Motor neuron (in vitro differentiated cells): ENCODE data around the gene TP53BP1. TPM values are rescaled to one million over a fixed set of nuclear protein-coding genes. Genes with fewer than 3 reads are reported as not detected.
A peak's percentile ranks its signal among the peaks of the same experiment; 100 is the strongest.
"Not testable (repeated sequence)": the region's sequence is repeated elsewhere in the genome, so short reads cannot be mapped to it uniquely, and the experiment has no call there.

Experiments
- ATAC-seq, 8 experiments: fragments of 200-7000 bp; cut with Tn5 transposase; replicated peaks in 6 of 8; 2 replicates each; pipeline ENCODE4 v1.8.0; 2021; ENCODE audit warnings: mild to moderate bottlenecking in 8 of 8, moderate library complexity in 8 of 8
- H3K27ac ChIP-seq, 2 donors: fragments of 250-450 bp; sonication (Bioruptor Pico); 2 replicates each; pipeline ENCODE4 v1.9.0; 2021; ENCODE audit warnings: antibody characterized with exemption in 2 of 2, mild to moderate bottlenecking in 2 of 2, moderate library complexity in 1 of 2
- H3K4me1 ChIP-seq, 2 donors: fragments of 250-450 bp; sonication (Bioruptor Pico); replicated peaks in 1 of 2; 2 replicates each; pipeline ENCODE4 v1.6.1; 2021; ENCODE audit warnings: antibody characterized with exemption in 2 of 2, mild to moderate bottlenecking in 2 of 2, moderate library complexity in 1 of 2
- H3K4me3 ChIP-seq, 5 donors: fragments of 250-450 bp; sonication (Bioruptor Pico); 2 replicates each; pipeline ENCODE4 v1.9.0; 2021; ENCODE audit warnings: antibody characterized with exemption in 5 of 5, mild to moderate bottlenecking in 5 of 5, moderate library complexity in 4 of 5
- WGBS, 10 experiments: fragments of 450-650 bp; shearing (Covaris generic); methylation state at CpG; one replicate each; pipeline ENCODE4 v1.0.0; 2022; 5-methylcytosine and 5-hydroxymethylcytosine counted together
- in situ Hi-C, 9 experiments: fragments of 400-800 bp; cut with MboI; loops; one replicate each; pipeline ENCODE4 v1.15.0; 2021; ENCODE audit warnings: low sequenced_read_pairs in 9 of 9, low pct_unique_long_range_greater_than_20kb in 2 of 9; ENCODE audit not compliant: unreplicated experiment in 9 of 9
- total RNA-seq, 8 experiments: library from RNA; unstranded; fragments of 300-600 nt; gene quantifications; 2 replicates each; pipeline versions ENCODE4 v1.2.3 to v1.2.4, GENCODE V29; 2022

The TP53BP1 gene
- 10 to 100 TPM; 37.3 to 93.1 (median 84.8) TPM for total RNA-seq

DNA sequence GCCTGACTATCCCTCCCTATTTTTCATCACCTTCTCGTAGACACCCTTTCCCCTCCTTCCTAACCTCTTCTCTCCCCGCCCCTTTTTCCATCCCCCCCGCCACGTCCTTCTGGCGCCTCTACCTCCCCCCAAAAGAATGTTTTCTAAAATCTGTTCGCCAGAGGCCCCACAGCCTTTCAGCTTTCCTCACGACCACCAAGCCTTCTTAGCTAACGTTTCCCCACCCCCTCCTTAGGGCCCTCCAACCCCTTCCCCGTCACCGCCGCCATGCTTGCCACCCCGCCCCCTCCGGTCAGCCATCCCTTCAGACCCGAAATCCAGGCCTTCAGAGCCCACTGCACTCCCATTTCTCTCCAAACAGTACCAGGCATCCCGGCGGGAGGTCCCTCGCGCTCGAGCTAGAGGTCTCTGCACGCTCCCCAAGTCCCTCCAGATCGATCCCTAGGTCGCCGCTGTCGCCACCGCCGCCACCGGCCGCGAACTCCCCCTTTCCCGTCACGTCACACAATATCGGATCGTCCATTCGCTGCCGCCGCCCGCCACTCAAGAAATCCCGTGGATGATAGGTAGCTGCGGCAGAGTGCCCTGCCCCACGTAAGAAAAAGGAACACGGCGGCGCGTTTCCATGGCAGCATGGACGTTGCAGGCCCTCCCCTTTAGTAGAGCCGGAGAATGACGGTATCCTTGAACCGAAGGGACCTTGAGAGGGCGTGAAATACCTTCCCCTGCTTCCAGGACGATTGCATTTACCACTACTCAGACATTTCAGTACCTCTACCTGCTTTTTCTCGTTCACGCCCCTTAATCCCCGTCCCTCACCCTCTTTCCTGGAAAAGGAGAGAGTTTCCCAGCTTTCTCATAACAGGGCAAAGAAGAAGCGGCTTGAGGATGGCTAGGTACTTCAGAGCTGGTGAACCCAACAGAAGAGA lies at the start of gene TP53BP1:
Gene TP53BP1, minus strand, starts transcription at position 484 of the 929 bp plus-strand sequence. Its CDS starts 113 bp downstream, at position 371.
- Histone ChIP-seq H3K4me1 (peaks cover 12 to 31% of the 10 kb centered on the region in 2 donors), H3K4me3 (peak within 1 kb of the TSS; percentile 61 to 94 (median 77)), H3K27ac (peak within 1 kb of the TSS; percentile 95 to 97)
- in situ Hi-C loops: no loop called here
- peak; percentile 97 to 99 (median 98) for ATAC-seq
- WGBS, 10 experiments: 0 to 7% (median 0%) methylated on average over 3 to 16 of the region's 54 CpGs; no CpG with 5 or more reads in 3 of the 10 experiments

DNA sequence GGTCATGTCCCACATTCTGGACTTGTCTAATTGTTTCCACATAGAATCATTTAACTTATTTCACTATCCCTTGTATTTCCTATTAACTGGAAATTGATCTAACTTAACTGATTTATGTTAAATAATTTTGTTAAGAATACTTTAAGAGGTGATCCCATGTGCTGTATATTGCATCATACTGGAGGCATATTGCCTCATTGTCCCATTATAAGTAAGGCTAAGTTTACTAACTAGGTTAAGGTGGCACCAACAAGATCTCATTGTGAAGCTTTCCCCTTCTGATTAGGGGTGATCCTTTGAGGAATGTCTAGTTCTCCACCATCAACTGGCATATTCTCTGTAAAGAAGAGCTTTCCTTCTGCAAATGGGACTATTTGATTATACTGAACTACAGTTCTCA lies 48.8 kb upstream of the TP53BP1 start:
- in situ Hi-C loops: no loop called here
- no peak for ATAC-seq

GRCh38 chr15:43538091-43538490 lies 45.1 kb upstream of the TP53BP1 start:
- no peak overlapping the region for H3K27ac ChIP-seq
- no peak for ATAC-seq
- H3K4me1 ChIP-seq: no peaks in the 10 kb centered on the region
- in situ Hi-C loops: no loop called here
- H3K4me3 ChIP-seq: no peak overlapping the region
- WGBS, 10 experiments: 0 to 92% (median 23%) methylated on average over 2 of the region's 2 CpGs; no CpG with 5 or more reads in 3 of the 10 experiments

More for the DNA sequence above, 48.8 kb upstream of the TP53BP1 start:
- Histone ChIP-seq H3K27ac (no peak overlapping the region), H3K4me1 (no peaks in the 10 kb centered on the region), H3K4me3 (no peak overlapping the region)

GRCh38 chr15:43534897-43535296 lies 41.9 kb upstream of the TP53BP1 start:
- 83 to 100% (median 96%) methylated on average over 1 to 2 of the region's 3 CpGs; no CpG with 5 or more reads in 6 of the 10 experiments for WGBS, 10 experiments
- in situ Hi-C loops: no loop called here
- no peak for ATAC-seq
- no peak overlapping the region for H3K4me3 ChIP-seq
- peaks cover 0 to 9% of the 10 kb centered on the region in 2 donors for H3K4me1 ChIP-seq
- H3K27ac ChIP-seq: no peak overlapping the region

DNA sequence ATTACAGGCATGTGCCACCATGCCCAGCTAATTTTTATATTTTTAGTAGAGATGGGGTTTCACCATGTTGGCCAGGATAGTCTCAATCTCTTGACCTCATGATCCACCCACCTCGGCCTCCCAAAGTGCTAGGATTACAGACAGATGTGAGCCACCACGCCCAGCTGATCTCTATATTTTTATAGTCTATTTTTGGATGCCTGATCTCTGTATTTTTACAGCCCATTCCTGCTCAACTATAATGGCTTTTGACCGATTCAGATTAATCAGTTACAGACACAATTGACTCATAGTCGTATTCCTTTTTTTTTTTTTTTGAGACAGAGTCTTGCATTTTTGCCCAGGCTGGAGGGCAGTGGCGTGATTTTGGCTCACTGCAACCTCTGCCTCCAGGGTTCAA lies 39.9 kb upstream of the TP53BP1 start:
- H3K4me3 ChIP-seq, H3K4me1 ChIP-seq, in situ Hi-C loops, H3K27ac ChIP-seq: not testable (repeated sequence)
- ATAC-seq: peak in 2 of 8 experiments; percentile 24 to 39
- WGBS, 10 experiments: 0 to 100% (median 95%) methylated on average over 1 to 4 of the region's 5 CpGs; no CpG with 5 or more reads in 2 of the 10 experiments

DNA sequence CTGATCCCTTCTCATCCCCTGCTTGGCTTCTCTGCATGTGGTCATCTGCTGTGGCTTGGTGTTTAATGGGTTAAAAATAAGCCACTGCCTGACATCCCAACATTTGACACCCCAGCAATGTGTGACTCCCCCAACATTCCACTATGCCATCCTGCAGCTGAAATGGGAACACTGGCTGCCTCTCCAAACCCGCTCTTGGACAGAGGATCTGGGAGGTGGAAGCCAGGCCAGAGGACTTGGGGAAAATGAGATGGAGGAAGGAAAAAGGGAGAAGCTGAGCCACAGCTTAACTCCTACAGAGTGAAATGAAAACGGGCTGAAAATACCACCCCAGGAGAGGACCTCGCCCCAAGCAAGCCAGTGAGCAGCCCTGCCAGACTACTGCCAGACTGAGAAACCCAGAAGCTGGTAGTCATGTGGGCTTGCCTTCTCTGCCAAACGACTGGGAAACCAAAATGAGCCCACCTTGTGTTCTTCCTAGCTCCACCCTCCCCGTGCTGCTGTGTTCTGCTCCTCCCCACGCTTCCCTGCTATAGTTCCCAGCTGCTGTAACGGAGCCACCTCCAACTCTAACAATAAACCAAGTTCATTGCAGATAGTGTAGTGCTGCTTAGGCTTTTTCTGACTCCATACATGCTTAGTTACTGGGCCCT lies 38.2 kb upstream of the TP53BP1 start:
- no peak overlapping the region for H3K4me3 ChIP-seq
- in situ Hi-C loops: no loop called here
- peak; percentile 7 to 69 (median 22) for ATAC-seq
- no peak overlapping the region for H3K27ac ChIP-seq
- 0 to 50% (median 30%) methylated on average over 1 to 4 of the region's 7 CpGs; no CpG with 5 or more reads in 3 of the 10 experiments for WGBS, 10 experiments
- peaks cover 0 to 9% of the 10 kb centered on the region in 2 donors for H3K4me1 ChIP-seq

DNA sequence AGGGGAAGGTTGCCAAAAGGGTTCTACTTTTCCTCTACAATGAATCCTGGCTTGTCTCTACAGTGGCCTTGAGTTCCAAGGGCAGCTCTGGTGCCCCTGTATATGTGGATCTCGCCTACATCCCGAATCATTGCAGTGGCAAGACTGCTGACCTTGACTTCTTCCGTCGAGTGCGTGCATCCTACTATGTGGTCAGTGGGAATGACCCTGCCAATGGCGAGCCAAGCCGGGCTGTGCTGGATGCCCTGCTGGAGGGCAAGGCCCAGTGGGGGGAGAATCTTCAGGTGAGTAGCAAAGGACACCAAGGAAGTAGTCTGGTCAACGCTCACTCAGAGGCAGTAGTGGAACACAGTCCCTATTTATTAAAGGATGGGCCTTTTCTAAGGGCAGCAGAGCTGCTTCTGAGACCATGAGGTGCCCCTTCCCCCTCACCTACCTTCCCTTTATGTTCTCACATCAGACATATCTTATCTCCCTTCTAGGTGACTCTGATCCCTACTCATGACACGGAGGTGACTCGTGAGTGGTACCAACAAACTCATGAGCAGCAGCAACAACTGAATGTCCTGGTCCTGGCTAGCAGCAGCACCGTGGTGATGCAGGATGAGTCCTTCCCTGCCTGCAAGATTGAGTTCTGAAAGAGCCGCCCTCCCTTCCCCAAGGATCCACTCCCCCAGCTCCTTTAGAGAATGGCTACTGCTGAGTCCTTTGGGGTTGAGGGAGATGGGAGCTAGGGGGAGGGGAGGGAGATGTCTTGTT lies 36.8 kb upstream of the TP53BP1 start:
- in situ Hi-C loops: no loop called here
- 67 to 90% (median 83%) methylated on average over 3 to 6 of the region's 12 CpGs; no CpG with 5 or more reads in 7 of the 10 experiments for WGBS, 10 experiments
- no peak for ATAC-seq
- Histone ChIP-seq H3K4me3 (no peak overlapping the region), H3K4me1 (peaks cover 0 to 9% of the 10 kb centered on the region in 2 donors), H3K27ac (no peak overlapping the region)

DNA sequence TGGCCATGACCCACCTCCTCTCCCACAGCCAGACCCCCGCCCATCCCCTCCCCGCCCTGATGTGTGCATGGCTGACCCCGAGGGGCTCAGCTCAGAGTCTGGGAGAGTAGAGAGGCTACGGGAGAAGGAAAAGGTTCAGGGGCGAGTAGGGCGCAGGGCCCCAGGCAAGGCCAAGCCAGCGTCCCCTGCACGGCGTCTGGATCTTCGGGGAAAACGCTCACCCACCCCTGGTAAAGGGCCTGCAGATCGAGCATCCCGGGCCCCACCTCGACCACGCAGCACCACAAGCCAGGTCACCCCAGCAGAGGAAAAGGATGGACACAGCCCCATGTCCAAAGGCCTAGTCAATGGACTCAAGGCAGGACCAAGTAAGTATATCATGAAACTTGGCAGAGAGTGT lies 36.2 kb upstream of the TP53BP1 start:
- in situ Hi-C loops: no loop called here
- WGBS, 10 experiments: 80 to 100% (median 100%) methylated on average over 1 to 3 of the region's 15 CpGs; no CpG with 5 or more reads in 7 of the 10 experiments
- Histone ChIP-seq H3K27ac (no peak overlapping the region), H3K4me1 (peaks cover 0 to 9% of the 10 kb centered on the region in 2 donors), H3K4me3 (no peak overlapping the region)
- peak in 2 of 8 experiments; percentile 4 to 12 for ATAC-seq

- Histone ChIP-seq H3K27ac (no peak overlapping the region), H3K4me1 (peaks cover 0 to 9% of the 10 kb centered on the region in 2 donors), H3K4me3 (no peak overlapping the region)
- peak in 2 of 8 experiments; percentile 7 to 11 for ATAC-seq
- in situ Hi-C loops: no loop called here
- WGBS, 10 experiments: 93 to 100% methylated on average over 1 to 3 of the region's 11 CpGs; no CpG with 5 or more reads in 8 of the 10 experiments
Observed at GRCh38 chr15:43528542-43529007, 35.6 kb upstream of the TP53BP1 start.

GRCh38 chr15:43527802-43528541 lies 35.0 kb upstream of the TP53BP1 start:
- no peak overlapping the region for H3K27ac ChIP-seq
- in situ Hi-C loops: no loop called here
- peaks cover 0 to 9% of the 10 kb centered on the region in 2 donors for H3K4me1 ChIP-seq
- 40 to 90% (median 71%) methylated on average over 2 to 4 of the region's 12 CpGs; no CpG with 5 or more reads in 5 of the 10 experiments for WGBS, 10 experiments
- H3K4me3 ChIP-seq: no peak overlapping the region
- peak in 3 of 8 experiments; percentile 3 to 15 (median 6) for ATAC-seq

DNA sequence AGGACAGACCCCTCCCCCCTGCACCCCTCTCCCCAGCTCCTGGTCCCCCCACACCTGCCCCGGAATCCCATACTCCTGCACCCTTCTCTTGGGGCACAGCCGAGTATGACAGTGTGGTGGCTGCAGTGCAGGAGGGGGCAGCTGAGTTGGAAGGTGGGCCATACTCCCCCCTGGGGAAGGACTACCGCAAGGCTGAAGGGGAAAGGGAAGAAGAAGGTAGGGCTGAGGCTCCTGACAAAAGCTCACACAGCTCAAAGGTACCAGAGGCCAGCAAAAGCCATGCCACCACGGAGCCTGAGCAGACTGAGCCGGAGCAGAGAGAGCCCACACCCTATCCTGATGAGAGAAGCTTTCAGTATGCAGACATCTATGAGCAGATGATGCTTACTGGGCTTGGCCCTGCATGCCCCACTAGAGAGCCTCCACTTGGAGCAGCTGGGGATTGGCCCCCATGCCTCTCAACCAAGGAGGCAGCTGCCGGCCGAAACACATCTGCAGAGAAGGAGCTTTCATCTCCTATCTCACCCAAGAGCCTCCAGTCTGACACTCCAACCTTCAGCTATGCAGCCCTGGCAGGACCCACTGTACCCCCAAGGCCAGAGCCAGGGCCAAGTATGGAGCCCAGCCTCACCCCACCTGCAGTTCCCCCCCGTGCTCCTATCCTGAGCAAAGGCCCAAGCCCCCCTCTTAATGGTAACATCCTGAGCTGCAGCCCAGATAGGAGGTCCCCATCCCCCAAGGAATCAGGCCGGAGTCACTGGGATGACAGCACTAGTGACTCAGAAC lies 34.3 kb upstream of the TP53BP1 start:
- Histone ChIP-seq H3K4me1 (peaks cover 0 to 9% of the 10 kb centered on the region in 2 donors), H3K4me3 (no peak overlapping the region), H3K27ac (no peak overlapping the region)
- WGBS, 10 experiments: 33 to 100% (median 77%) methylated on average over 1 to 3 of the region's 9 CpGs; no CpG with 5 or more reads in 6 of the 10 experiments
- in situ Hi-C loops: no loop called here
- peak in 7 of 8 experiments; percentile 13 to 80 (median 23) for ATAC-seq
